Mesenchymal stem cell (in vitro differentiated cells and primary cell): ENCODE results near the gene AMY1C.
"Not testable (repeated sequence)": the region's sequence is repeated elsewhere in the genome, so short reads cannot be mapped to it uniquely, and the experiment has no call there.

Experiments
- DNase-seq: peaks from one replicate; pipeline ENCODE4 v3.0.0-alpha.2; 2013
- H2AFZ ChIP-seq: one replicate; pipeline ENCODE4 v1.6.1; 2013; ENCODE audit warnings: low read depth, mild to moderate bottlenecking, control low read depth, inconsistent platforms, low read length, moderate library complexity
- H2AK5ac ChIP-seq: 2 replicates; pipeline ENCODE4 v1.6.1; 2013; ENCODE audit warnings: low read length, moderate library complexity, mild to moderate bottlenecking, inconsistent platforms; ENCODE audit not compliant: severe bottlenecking
- H2BK120ac ChIP-seq: one replicate; pipeline ENCODE4 v1.6.1; 2013; ENCODE audit warnings: low read depth, mild to moderate bottlenecking, inconsistent platforms, low read length, moderate library complexity
- H2BK12ac ChIP-seq, 2 experiments: one replicate each; pipeline ENCODE4 v1.6.1; 2013; ENCODE audit warnings: inconsistent platforms in 2 of 2, low read length in 2 of 2, mild to moderate bottlenecking in 2 of 2, moderate library complexity in 2 of 2, control low read depth in 1 of 2
- H2BK15ac ChIP-seq: one replicate; pipeline ENCODE4 v1.6.1; 2013; ENCODE audit warnings: mild to moderate bottlenecking, low read depth, inconsistent platforms; ENCODE audit not compliant: poor library complexity, severe bottlenecking
- H2BK5ac ChIP-seq: 2 replicates; pipeline ENCODE4 v1.6.1; 2013; ENCODE audit warnings: low read depth, mild to moderate bottlenecking, low read length, control low read depth, inconsistent platforms; ENCODE audit not compliant: poor library complexity, severe bottlenecking
- H3K14ac ChIP-seq, 2 experiments: one replicate each; pipeline ENCODE4 v1.6.1; 2013; ENCODE audit warnings: inconsistent platforms in 2 of 2, low read length in 2 of 2, control low read depth in 1 of 2, mild to moderate bottlenecking in 1 of 2, moderate library complexity in 1 of 2
- H3K18ac ChIP-seq, 2 experiments: one replicate each; pipeline ENCODE4 v1.6.1; 2013; ENCODE audit warnings: inconsistent platforms in 2 of 2, low read length in 2 of 2, control low read depth in 1 of 2, low read depth in 1 of 2, mild to moderate bottlenecking in 1 of 2
- H3K23ac ChIP-seq, 2 experiments: one replicate each; pipeline ENCODE4 v1.6.1; 2013; ENCODE audit warnings: inconsistent platforms in 2 of 2, low read length in 2 of 2, mild to moderate bottlenecking in 2 of 2, moderate library complexity in 2 of 2, control low read depth in 1 of 2
- H3K27ac ChIP-seq: 2 replicates; pipeline ENCODE4 v1.5.1; 2013; ENCODE audit warnings: mild to moderate bottlenecking, moderate library complexity, low read length, control low read depth, inconsistent platforms; ENCODE audit not compliant: poor library complexity, severe bottlenecking
- H3K27me3 ChIP-seq, 2 experiments: 2 replicates each; pipeline versions ENCODE4 v1.6.1 to v1.7.0; 2013; ENCODE audit warnings: low read length in 2 of 2, mild to moderate bottlenecking in 2 of 2, moderate library complexity in 2 of 2, control low read depth in 1 of 2, inconsistent platforms in 1 of 2; ENCODE audit not compliant: control insufficient read depth in 1 of 2, insufficient read depth in 1 of 2
- H3K36me3 ChIP-seq, 2 experiments: 2 replicates each; pipeline versions ENCODE4 v1.6.1 to v1.7.0; 2013; ENCODE audit warnings: low read length in 2 of 2, control low read depth in 1 of 2, inconsistent platforms in 1 of 2, low read depth in 1 of 2, mild to moderate bottlenecking in 1 of 2; ENCODE audit not compliant: insufficient read depth in 2 of 2, control insufficient read depth in 1 of 2
- H3K4ac ChIP-seq, 2 experiments: one replicate each; pipeline ENCODE4 v1.6.1; 2013; ENCODE audit warnings: inconsistent platforms in 2 of 2, low read length in 2 of 2, mild to moderate bottlenecking in 2 of 2, moderate library complexity in 2 of 2, control low read depth in 1 of 2, low read depth in 1 of 2
- H3K4me1 ChIP-seq: 2 replicates; pipeline ENCODE4 v1.6.1; 2013; ENCODE audit warnings: low read depth, low read length, control low read depth; ENCODE audit not compliant: control insufficient read depth, insufficient read depth
- H3K4me2 ChIP-seq: 2 replicates; pipeline ENCODE4 v1.6.1; 2013; ENCODE audit warnings: low read length, mild to moderate bottlenecking, inconsistent platforms; ENCODE audit not compliant: poor library complexity, severe bottlenecking
- H3K4me3 ChIP-seq, 2 experiments: 2 replicates each; pipeline versions ENCODE4 v1.5.1 to v1.7.0; 2013; ENCODE audit warnings: low read length in 2 of 2, mild to moderate bottlenecking in 2 of 2, control low read depth in 1 of 2, low read depth in 1 of 2; ENCODE audit not compliant: insufficient read depth in 1 of 2
- H3K79me1 ChIP-seq: replicated peaks from 2 replicates; pipeline ENCODE4 v1.6.1; 2013; ENCODE audit warnings: mild to moderate bottlenecking, control low read depth, low read length, inconsistent platforms; ENCODE audit not compliant: poor library complexity, severe bottlenecking
- H3K9ac ChIP-seq: 2 replicates; pipeline ENCODE4 v1.7.0; 2013; ENCODE audit warnings: mild to moderate bottlenecking, low read length, moderate library complexity
- H3K9me3 ChIP-seq: 2 replicates; pipeline ENCODE4 v1.7.0; 2013; ENCODE audit warnings: mild to moderate bottlenecking, low read length; ENCODE audit not compliant: control insufficient read depth
- H4K8ac ChIP-seq: one replicate; pipeline ENCODE4 v1.6.1; 2013; ENCODE audit warnings: inconsistent platforms, mild to moderate bottlenecking, low read length, moderate library complexity
- H4K91ac ChIP-seq: one replicate; pipeline ENCODE4 v1.6.1; 2013; ENCODE audit warnings: mild to moderate bottlenecking, low read length, inconsistent platforms
- whole genome bisulfite sequencing: methylation state at CpG from one replicate; pipeline ENCODE4 v1.1.7; 2013; ENCODE audit warnings: mixed read lengths; 5-methylcytosine and 5-hydroxymethylcytosine counted together

AMY1C gene

DNA sequence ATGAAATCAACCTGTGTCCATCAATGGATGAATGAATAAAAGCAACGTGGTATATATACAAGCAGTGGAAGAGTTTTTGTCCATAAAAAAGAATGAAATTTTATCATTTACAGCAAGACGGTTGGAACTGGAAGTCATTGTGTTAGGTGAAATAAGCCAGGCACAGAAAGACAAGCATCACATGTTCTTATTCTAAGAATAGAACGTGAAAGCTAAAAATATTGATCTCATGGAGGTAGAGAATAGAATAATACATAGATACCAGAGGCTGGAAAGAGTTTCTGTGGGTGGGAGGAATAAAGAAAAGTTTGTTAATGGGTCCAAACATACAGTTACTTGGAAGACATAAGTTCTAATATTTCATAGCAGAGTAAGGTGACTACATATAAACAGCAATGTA, 39.3 kb upstream of the AMY1C start:
- DNase-seq, H3K27me3 ChIP-seq: not testable (repeated sequence)
- WGBS: no CpG with 5 or more reads among the region's 3 CpGs

DNA sequence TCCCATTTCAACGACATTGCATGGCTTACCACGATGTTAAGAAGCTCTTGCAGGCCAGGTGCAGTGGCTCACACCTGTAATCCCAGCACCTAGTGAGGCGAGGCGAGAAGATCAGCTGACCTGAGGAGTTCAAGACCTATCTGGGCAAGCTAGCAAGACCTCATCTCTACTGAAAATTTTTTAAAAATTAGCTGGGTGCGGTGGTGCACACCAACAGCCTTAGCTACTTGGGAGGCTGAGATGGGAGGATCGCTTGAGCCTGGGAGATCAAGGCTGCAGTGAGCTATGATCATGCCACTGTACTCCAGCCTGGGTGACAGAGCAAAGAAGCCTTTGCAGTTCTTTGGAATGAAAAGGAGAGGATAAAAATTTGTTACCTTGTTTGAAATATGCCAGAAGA, 32.3 kb upstream of the AMY1C start:
- not testable (repeated sequence) for H2AFZ ChIP-seq, H3K18ac ChIP-seq, H3K4me3 ChIP-seq, H3K4me2 ChIP-seq, H3K14ac ChIP-seq, H2BK5ac ChIP-seq, H2BK15ac ChIP-seq, H3K4me1 ChIP-seq, H3K36me3 ChIP-seq, H3K23ac ChIP-seq, H4K8ac ChIP-seq, H3K27me3 ChIP-seq, H3K9me3 ChIP-seq, H3K79me1 ChIP-seq, H2BK120ac ChIP-seq, DNase-seq, H3K9ac ChIP-seq, H2AK5ac ChIP-seq, H3K27ac ChIP-seq, H3K4ac ChIP-seq, H2BK12ac ChIP-seq, H4K91ac ChIP-seq
- WGBS: 66% methylated on average over 4 of the region's 6 CpGs

More for the DNA sequence above, 39.3 kb upstream of the AMY1C start:
- not testable (repeated sequence) for H3K9ac ChIP-seq, H2BK120ac ChIP-seq, H3K23ac ChIP-seq, H3K4me2 ChIP-seq, H2BK5ac ChIP-seq, H2BK12ac ChIP-seq, H3K18ac ChIP-seq, H3K79me1 ChIP-seq, H3K9me3 ChIP-seq, H3K14ac ChIP-seq, H4K8ac ChIP-seq, H4K91ac ChIP-seq, H3K4me3 ChIP-seq, H3K36me3 ChIP-seq, H2AFZ ChIP-seq, H3K4ac ChIP-seq, H2BK15ac ChIP-seq, H2AK5ac ChIP-seq, H3K27ac ChIP-seq, H3K4me1 ChIP-seq

DNA sequence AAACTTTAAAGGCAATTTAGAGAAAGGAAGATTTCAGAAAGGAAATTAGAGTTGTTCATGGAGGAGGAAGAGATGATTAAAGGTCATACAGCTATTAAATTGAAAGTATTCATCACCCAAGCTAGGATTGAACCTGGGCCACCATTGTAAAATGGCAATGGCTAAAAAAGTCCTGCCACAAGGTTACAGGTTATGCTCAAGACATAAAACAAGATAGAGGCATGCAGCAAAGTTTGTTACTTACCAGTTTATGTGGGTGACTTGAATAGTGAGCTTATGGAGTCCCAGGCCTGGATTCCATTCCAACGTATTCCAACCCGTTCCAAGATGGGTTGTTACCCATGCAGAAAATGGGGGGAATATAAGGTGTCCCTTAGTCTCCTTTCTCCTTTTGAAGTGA, 28.2 kb upstream of the AMY1C start:
- not testable (repeated sequence) for H3K36me3 ChIP-seq, H3K9ac ChIP-seq, H3K23ac ChIP-seq, H3K4me1 ChIP-seq, H4K91ac ChIP-seq, H4K8ac ChIP-seq, H2BK12ac ChIP-seq, H3K9me3 ChIP-seq, H3K14ac ChIP-seq, H3K27ac ChIP-seq, H3K4me2 ChIP-seq, H2BK15ac ChIP-seq, H3K4ac ChIP-seq, H3K27me3 ChIP-seq, H2BK120ac ChIP-seq, H3K4me3 ChIP-seq, DNase-seq, H3K18ac ChIP-seq, H2AK5ac ChIP-seq, H2AFZ ChIP-seq, H2BK5ac ChIP-seq, H3K79me1 ChIP-seq
- no CpG with 5 or more reads among the region's 2 CpGs for WGBS

DNA sequence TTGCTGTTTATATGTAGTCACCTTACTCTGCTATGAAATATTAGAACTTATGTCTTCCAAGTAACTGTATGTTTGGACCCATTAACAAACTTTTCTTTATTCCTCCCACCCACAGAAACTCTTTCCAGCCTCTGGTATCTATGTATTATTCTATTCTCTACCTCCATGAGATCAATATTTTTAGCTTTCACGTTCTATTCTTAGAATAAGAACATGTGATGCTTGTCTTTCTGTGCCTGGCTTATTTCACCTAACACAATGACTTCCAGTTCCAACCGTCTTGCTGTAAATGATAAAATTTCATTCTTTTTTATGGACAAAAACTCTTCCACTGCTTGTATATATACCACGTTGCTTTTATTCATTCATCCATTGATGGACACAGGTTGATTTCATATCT, 14.4 kb upstream of the AMY1C start:
- not testable (repeated sequence) for H3K9me3 ChIP-seq, H3K4ac ChIP-seq, H2BK5ac ChIP-seq, H2AFZ ChIP-seq, H3K27me3 ChIP-seq, H3K18ac ChIP-seq, H3K27ac ChIP-seq, H4K8ac ChIP-seq, H3K79me1 ChIP-seq, H4K91ac ChIP-seq, H3K9ac ChIP-seq, H2AK5ac ChIP-seq, H3K4me1 ChIP-seq, H3K4me3 ChIP-seq, H3K36me3 ChIP-seq, H2BK15ac ChIP-seq, H3K14ac ChIP-seq, H3K23ac ChIP-seq, DNase-seq, H2BK12ac ChIP-seq, H3K4me2 ChIP-seq, H2BK120ac ChIP-seq
- WGBS: no CpG with 5 or more reads among the region's 3 CpGs
